Kidney epithelial cell (primary cell): ENCODE measurements around the gene PAK6. TPM values are rescaled to one million over a fixed set of nuclear protein-coding genes. Genes with fewer than 3 reads are reported as not detected.

ENCODE experiments used
- DNase-seq: peaks from one replicate; pipeline ENCODE4 v3.0.0-alpha.2; 2010; ENCODE audit warnings: low read depth
- H3K27me3 ChIP-seq: 2 replicates; pipeline ENCODE4 v1.6.0; 2011; ENCODE audit warnings: low read length; ENCODE audit not compliant: control insufficient read depth, insufficient read depth
- H3K36me3 ChIP-seq: 2 replicates; pipeline ENCODE4 v1.5.1; 2011; ENCODE audit warnings: low read length; ENCODE audit not compliant: control insufficient read depth, insufficient read depth
- H3K4me3 ChIP-seq: 2 replicates; pipeline ENCODE4 v1.5.1; 2011; ENCODE audit warnings: low read depth, mild to moderate bottlenecking, control low read depth, low read length
- total RNA-seq: library from RNA; depleted of rRNA; stranded (reverse); fragments of >200 nt; gene quantifications from 2 replicates; pipeline ENCODE4 v1.2.3, GENCODE V29; 2015
- TF ChIP-seq, protein P1 (sequence below): IDR thresholded peaks from 2 replicates; pipeline ENCODE4 v1.5.1; 2011; ENCODE audit warnings: mild to moderate bottlenecking, moderate library complexity, low read length, control low read depth, inconsistent platforms; ENCODE audit not compliant: insufficient read depth, poor library complexity, severe bottlenecking

PAK6 gene
- total RNA-seq, 1 donor from 2014 or later: 15.3 TPM

DNA sequence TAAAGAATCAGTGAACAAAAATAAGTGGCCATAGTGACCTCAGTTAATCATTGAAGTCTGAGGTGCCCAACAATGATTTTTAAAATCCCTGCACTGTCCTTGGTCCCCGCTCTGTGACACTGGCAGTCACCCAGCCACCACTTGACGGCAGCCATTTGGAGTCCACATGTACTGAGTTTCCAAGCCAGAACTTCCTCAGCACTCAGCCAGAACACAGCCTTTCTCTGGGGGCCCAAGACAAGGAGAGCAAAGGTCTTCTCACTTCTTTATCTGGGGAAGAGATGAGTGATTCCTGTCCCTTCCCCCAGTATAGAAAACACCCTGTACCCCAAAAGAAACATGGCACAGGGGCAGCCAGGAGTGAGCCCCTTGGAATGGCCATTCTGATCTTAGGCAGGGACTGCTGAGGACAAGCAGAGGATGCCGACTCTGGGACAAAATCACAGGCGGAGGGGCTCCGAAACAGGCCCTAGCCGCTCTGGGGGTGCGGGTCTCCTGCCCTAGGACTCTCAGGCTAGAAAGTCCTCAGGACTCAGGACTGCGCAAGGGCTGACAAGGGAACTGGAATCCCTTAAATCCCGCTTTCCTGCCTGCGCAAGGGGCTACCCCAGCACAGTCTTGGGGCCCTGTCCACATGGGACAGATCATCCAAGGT, 12.8 kb downstream of the PAK6 start:
- TF ChIP-seq, protein P1, sequence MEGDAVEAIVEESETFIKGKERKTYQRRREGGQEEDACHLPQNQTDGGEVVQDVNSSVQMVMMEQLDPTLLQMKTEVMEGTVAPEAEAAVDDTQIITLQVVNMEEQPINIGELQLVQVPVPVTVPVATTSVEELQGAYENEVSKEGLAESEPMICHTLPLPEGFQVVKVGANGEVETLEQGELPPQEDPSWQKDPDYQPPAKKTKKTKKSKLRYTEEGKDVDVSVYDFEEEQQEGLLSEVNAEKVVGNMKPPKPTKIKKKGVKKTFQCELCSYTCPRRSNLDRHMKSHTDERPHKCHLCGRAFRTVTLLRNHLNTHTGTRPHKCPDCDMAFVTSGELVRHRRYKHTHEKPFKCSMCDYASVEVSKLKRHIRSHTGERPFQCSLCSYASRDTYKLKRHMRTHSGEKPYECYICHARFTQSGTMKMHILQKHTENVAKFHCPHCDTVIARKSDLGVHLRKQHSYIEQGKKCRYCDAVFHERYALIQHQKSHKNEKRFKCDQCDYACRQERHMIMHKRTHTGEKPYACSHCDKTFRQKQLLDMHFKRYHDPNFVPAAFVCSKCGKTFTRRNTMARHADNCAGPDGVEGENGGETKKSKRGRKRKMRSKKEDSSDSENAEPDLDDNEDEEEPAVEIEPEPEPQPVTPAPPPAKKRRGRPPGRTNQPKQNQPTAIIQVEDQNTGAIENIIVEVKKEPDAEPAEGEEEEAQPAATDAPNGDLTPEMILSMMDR: no peak
- no peak for DNase-seq
- H3K27me3 ChIP-seq: peaks cover 29% of the 10 kb centered on the region
- H3K36me3 ChIP-seq: no peaks in the 10 kb centered on the region
- no peak overlapping the region for H3K4me3 ChIP-seq

DNA sequence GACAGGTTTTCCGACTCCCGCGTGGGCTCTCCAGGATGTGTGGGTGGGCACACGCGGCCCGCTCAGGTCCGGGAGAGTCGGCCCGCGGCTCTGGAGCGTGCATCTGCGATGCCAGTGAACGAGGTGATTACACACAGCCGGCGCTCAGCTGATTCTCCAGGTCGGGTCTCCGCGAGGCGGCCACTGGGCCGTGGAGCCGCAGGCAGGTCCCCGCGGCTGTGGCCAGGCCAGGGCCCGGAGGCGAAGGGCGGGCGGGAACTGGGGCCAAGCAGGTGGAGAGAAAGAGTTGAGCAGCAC, 13.2 kb downstream of the PAK6 start:
- no peak for DNase-seq
- TF ChIP-seq, protein P1: no peak
- Histone ChIP-seq H3K27me3 (peaks cover 29% of the 10 kb centered on the region), H3K4me3 (peak overlapping the region; percentile 44), H3K36me3 (no peaks in the 10 kb centered on the region)

- Histone ChIP-seq H3K4me3 (peak overlapping the region; percentile 44), H3K27me3 (peaks cover 29% of the 10 kb centered on the region), H3K36me3 (no peaks in the 10 kb centered on the region)
- TF ChIP-seq, protein P1: no peak
- no peak for DNase-seq
Measured at GRCh38 chr15:40252438-40253166, 13.7 kb downstream of the PAK6 start.

DNA sequence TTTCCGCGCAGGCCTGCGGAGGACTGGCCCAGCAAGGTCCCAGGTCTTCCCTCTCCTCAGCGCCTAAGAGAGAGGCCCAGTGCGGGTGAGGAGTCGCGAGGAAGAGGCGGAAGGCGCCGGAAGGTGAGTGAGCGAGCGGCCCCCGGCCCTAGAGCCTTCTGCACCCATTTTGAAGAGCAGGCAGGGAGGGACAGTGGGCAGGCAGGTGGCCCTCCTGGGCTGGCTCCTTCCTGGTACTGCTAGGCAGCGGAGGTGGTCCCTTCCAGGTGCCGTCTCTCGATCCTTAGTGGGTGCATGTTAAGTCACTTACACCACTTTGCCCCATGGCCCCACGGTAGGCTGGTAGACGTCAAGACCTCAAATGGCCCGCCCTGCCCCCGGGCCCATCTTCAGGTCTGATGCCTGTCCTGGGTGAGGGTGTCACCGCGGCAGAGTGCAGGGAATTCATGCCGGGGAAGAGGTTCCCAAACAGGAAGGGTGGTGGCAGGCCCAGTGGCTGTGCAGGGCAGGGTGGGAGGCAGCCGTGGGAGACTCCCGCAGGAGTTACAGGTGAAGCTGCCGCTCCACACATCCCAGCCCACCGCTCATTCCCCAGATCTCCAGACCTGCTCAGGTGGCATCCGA, 14.4 kb downstream of the PAK6 start:
- DNase-seq: no peak
- TF ChIP-seq, protein P1: no peak
- Histone ChIP-seq H3K36me3 (no peaks in the 10 kb centered on the region), H3K27me3 (peaks cover 29% of the 10 kb centered on the region), H3K4me3 (peak overlapping the region; percentile 44)

DNA sequence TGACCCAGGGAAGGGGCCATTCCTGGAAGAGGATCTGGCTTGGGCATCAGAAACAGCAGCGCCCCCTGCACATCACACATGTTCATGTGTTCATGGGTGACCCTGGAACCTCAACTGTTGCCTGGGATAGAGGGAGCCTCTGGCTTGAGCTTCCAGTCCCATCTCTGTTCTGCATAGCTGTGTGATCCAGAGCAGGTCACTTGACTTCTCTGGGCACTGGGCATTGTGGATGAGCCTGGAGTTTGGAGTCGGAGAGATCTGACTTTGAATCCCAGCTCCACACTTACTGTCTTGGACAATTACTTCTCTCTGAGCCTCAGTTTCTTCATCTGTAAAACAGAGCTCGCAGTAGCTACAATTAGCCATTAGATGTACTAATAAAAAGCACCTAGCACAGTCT, 15.6 kb downstream of the PAK6 start:
- TF ChIP-seq, protein P1: no peak
- DNase-seq: no peak
- Histone ChIP-seq H3K27me3 (peaks cover 29% of the 10 kb centered on the region), H3K4me3 (no peak overlapping the region), H3K36me3 (no peaks in the 10 kb centered on the region)
